CD4-positive, alpha-beta memory T cell (primary cell): ENCODE results near the gene CTTNBP2NL. TPM values are rescaled to one million over a fixed set of nuclear protein-coding genes. Genes with fewer than 3 reads are reported as not detected.

Experiments used
- CTCF ChIA-PET: fragments of 350-600 bp; sonication (Branson Sonifier 250); formaldehyde crosslinking; loops from one replicate; lab custom pipeline; 2021; ENCODE audit warnings: inconsistent platforms; ENCODE audit not compliant: partially characterized antibody; lab: Charles Lee
- POLR2A ChIA-PET: fragments of 350-600 bp; sonication (Branson Sonifier 250); formaldehyde crosslinking; loops from one replicate; lab custom pipeline; 2021; ENCODE audit not compliant: partially characterized antibody; lab: Charles Lee
- DNase-seq, 5 donors: peaks; one replicate each; pipeline versions ENCODE4 v3.0.0 to v3.0.0-alpha.2; 2020 to 2022; ENCODE audit warnings: mixed read lengths in 1 of 5
- H3K27ac ChIP-seq: one replicate; pipeline ENCODE4 v1.7.0; 2013; ENCODE audit warnings: low read depth, low read length
- H3K27me3 ChIP-seq: 2 replicates; pipeline ENCODE4 v1.7.0; 2013; ENCODE audit warnings: mild to moderate bottlenecking, low read length, moderate library complexity; ENCODE audit not compliant: insufficient read depth
- H3K36me3 ChIP-seq: 2 replicates; pipeline ENCODE4 v1.7.0; 2013; ENCODE audit warnings: mild to moderate bottlenecking, low read length, moderate library complexity; ENCODE audit not compliant: insufficient read depth
- H3K4me1 ChIP-seq: 2 replicates; pipeline ENCODE4 v1.7.0; 2013; ENCODE audit warnings: mild to moderate bottlenecking, low read length, moderate library complexity; ENCODE audit not compliant: insufficient read depth
- H3K4me3 ChIP-seq, 2 donors: one replicate each; pipeline ENCODE4 v1.7.0; 2013; ENCODE audit warnings: low read length in 2 of 2, mild to moderate bottlenecking in 1 of 2
- H3K9me3 ChIP-seq, 2 donors: one replicate each; pipeline ENCODE4 v1.7.0; 2013; ENCODE audit warnings: low read length in 2 of 2, control low read depth in 1 of 2; ENCODE audit not compliant: control insufficient read depth in 1 of 2
- H3K27ac Mint-ChIP-seq, 7 donors: one replicate each; pipeline ENCODE4 v1.8.0; 2020 to 2021; ENCODE audit warnings: mixed read lengths in 7 of 7, mild to moderate bottlenecking in 6 of 7, inconsistent platforms in 3 of 7, moderate library complexity in 3 of 7
- H3K27me3 Mint-ChIP-seq, 2 donors: one replicate each; pipeline ENCODE4 v1.8.0; 2020 to 2021; ENCODE audit warnings: mixed read lengths in 2 of 2
- H3K36me3 Mint-ChIP-seq, 2 donors: one replicate each; pipeline ENCODE4 v1.8.0; 2020 to 2021; ENCODE audit warnings: mixed read lengths in 2 of 2, inconsistent platforms in 1 of 2, mild to moderate bottlenecking in 1 of 2
- H3K4me1 Mint-ChIP-seq, 4 donors: one replicate each; pipeline ENCODE4 v1.8.0; 2020 to 2021; ENCODE audit warnings: mixed read lengths in 4 of 4, mild to moderate bottlenecking in 1 of 4
- H3K4me3 Mint-ChIP-seq, 8 donors: one replicate each; pipeline ENCODE4 v1.8.0; 2020 to 2021; ENCODE audit warnings: mixed read lengths in 8 of 8, mild to moderate bottlenecking in 7 of 8, moderate library complexity in 6 of 8, inconsistent platforms in 3 of 8
- H3K9me3 Mint-ChIP-seq, 8 donors: one replicate each; pipeline ENCODE4 v1.8.0; 2020 to 2021; ENCODE audit warnings: mixed read lengths in 8 of 8, mild to moderate bottlenecking in 5 of 8, inconsistent platforms in 3 of 8, moderate library complexity in 1 of 8
- intact Hi-C: fragments of 100-400 bp; cut with micrococcal nuclease; formaldehyde crosslinking; loops from one replicate; pipeline ENCODE4 v1.15.1; 2023
- polyA plus RNA-seq, 2 donors: library from polyadenylated mRNA; unstranded; fragments of 300-500 nt; fragmentation: Illumina TruSeq; gene quantifications; one replicate each; pipeline ENCODE4 v1.2.3, GENCODE V29; 2021
- total RNA-seq, 2 experiments: library from RNA; stranded (reverse); gene quantifications; one replicate each; pipeline ENCODE4 v1.2.3, GENCODE V29; 2021

Gene CTTNBP2NL
- total and polyA plus RNA-seq, 4 experiments from 2014 or later = 0.24 to 0.84 (median 0.47) TPM; not detected in 1

GRCh38 chr1:112458756-112459155 is 62.7 kb downstream of the CTTNBP2NL start:
- H3K4me1 ChIP-seq = no peaks in the 10 kb centered on the region
- CTCF ChIA-PET = no interaction called here
- H3K27ac ChIP-seq = no peak overlapping the region
- no peaks in the 10 kb centered on the region for H3K9me3 ChIP-seq
- Mint-ChIP-seq H3K27ac (no peak overlapping the region), H3K4me3 (no peak overlapping the region), H3K9me3 (no peaks in the 10 kb centered on the region), H3K27me3 (peaks cover 4 to 7% of the 10 kb centered on the region in 2 donors), H3K36me3 (no peaks in the 10 kb centered on the region), H3K4me1 (no peaks in the 10 kb centered on the region)
- POLR2A ChIA-PET = no interaction called here
- DNase-seq = no peak
- no peak overlapping the region for H3K4me3 ChIP-seq
- intact Hi-C loops = no loop called here
- no peaks in the 10 kb centered on the region for H3K36me3 ChIP-seq
- no peaks in the 10 kb centered on the region for H3K27me3 ChIP-seq

- POLR2A ChIA-PET = no interaction called here
- Histone ChIP-seq H3K27ac (no peak overlapping the region), H3K36me3 (no peaks in the 10 kb centered on the region), H3K9me3 (no peaks in the 10 kb centered on the region), H3K27me3 (no peaks in the 10 kb centered on the region), H3K4me1 (no peaks in the 10 kb centered on the region), H3K4me3 (no peak overlapping the region)
- intact Hi-C loops = no loop called here
- Mint-ChIP-seq H3K27ac (no peak overlapping the region), H3K4me1 (peaks cover 0 to 2% (median under 1%) of the 10 kb centered on the region in 4 donors), H3K27me3 (peaks cover 4 to 7% of the 10 kb centered on the region in 2 donors), H3K36me3 (no peaks in the 10 kb centered on the region), H3K4me3 (no peak overlapping the region), H3K9me3 (no peaks in the 10 kb centered on the region)
- no peak for DNase-seq
- CTCF ChIA-PET = no interaction called here
Observed at GRCh38 chr1:112460615-112461014, 64.6 kb downstream of the CTTNBP2NL start.

GRCh38 chr1:112461200-112461871 is 65.3 kb downstream of the CTTNBP2NL start:
- intact Hi-C loops = no loop called here
- Mint-ChIP-seq H3K27ac (no peak overlapping the region), H3K36me3 (no peaks in the 10 kb centered on the region), H3K27me3 (peaks cover 4 to 7% of the 10 kb centered on the region in 2 donors), H3K4me1 (peaks cover 4 to 9% (median 7%) of the 10 kb centered on the region in 4 donors), H3K4me3 (no peak overlapping the region), H3K9me3 (no peaks in the 10 kb centered on the region)
- Histone ChIP-seq H3K27me3 (no peaks in the 10 kb centered on the region), H3K9me3 (no peaks in the 10 kb centered on the region), H3K27ac (no peak overlapping the region), H3K36me3 (no peaks in the 10 kb centered on the region), H3K4me3 (no peak overlapping the region), H3K4me1 (peaks cover 7% of the 10 kb centered on the region)
- no peak for DNase-seq
- POLR2A ChIA-PET = no interaction called here
- CTCF ChIA-PET = interaction anchor here (9.0 kb wide), 1 partner anchor 70 kb away, joined by 203 read pairs; no protein-coding TSS in a partner anchor

DNA sequence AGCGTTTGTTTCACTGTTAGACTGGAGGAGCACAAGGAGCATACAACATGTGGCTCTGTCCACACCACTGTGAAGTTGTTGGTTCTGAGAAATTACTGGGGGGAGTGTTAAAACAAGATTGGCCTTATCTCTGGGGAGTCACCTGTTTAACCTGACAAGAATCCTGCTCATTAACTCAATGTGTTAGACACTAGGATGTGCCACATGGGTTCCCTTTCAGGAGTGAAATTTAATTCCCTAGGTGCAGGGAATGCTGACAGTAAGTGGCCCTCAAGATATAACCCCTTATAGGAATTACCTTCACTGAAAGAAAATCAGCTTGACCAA is 66.9 kb downstream of the CTTNBP2NL start:
- Histone ChIP-seq H3K4me1 (peaks cover 10% of the 10 kb centered on the region), H3K9me3 (no peaks in the 10 kb centered on the region), H3K27me3 (no peaks in the 10 kb centered on the region), H3K4me3 (no peak overlapping the region), H3K36me3 (no peaks in the 10 kb centered on the region), H3K27ac (no peak overlapping the region)
- no peaks in the 10 kb centered on the region for H3K9me3 Mint-ChIP-seq
- no peaks in the 10 kb centered on the region for H3K36me3 Mint-ChIP-seq
- H3K27me3 Mint-ChIP-seq = peaks cover 0 to 4% of the 10 kb centered on the region in 2 donors
- ChIA-PET CTCF (interaction anchor here (0.7 to 9.0 kb wide), 6 partner anchors 17 to 252 kb away, joined by 3 to 203 read pairs (median 3); partner anchors contain the start of gene PPM1J), POLR2A (no interaction called here)
- H3K4me3 Mint-ChIP-seq = no peak overlapping the region
- DNase-seq = no peak
- intact Hi-C loops = no loop called here
- H3K27ac Mint-ChIP-seq = no peak overlapping the region
- peaks cover 4 to 12% (median 9%) of the 10 kb centered on the region in 4 donors for H3K4me1 Mint-ChIP-seq

DNA sequence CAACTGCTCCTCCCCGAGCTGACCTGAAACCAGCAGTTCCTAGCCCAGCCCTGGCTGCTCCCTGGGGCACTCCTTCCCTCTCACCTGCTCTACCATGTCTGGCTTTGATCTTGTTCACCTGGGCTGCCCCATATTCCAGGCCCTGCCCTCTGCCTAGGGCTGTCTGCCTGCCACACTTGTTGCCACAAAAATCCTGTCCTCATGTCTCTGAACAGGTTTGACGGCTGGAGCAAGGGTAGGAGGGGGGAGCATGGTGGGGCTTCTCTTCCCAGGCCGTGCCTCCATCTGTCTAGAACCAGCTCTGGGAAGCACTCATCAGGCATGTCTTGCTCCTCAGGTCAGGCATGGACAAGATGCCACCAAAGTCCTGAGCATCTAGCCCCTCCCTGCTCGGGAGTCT is 68.5 kb downstream of the CTTNBP2NL start:
- no peak overlapping the region for H3K4me3 ChIP-seq
- Mint-ChIP-seq H3K4me1 (peaks cover 4 to 12% (median 9%) of the 10 kb centered on the region in 4 donors), H3K27me3 (peaks cover 2 to 4% of the 10 kb centered on the region in 2 donors), H3K27ac (no peak overlapping the region), H3K4me3 (no peak overlapping the region), H3K9me3 (no peaks in the 10 kb centered on the region), H3K36me3 (no peaks in the 10 kb centered on the region)
- no peak overlapping the region for H3K27ac ChIP-seq
- POLR2A ChIA-PET = no interaction called here
- no peaks in the 10 kb centered on the region for H3K36me3 ChIP-seq
- CTCF ChIA-PET = interaction anchor here (1.2 to 9.0 kb wide), 3 partner anchors 9 to 73 kb away, joined by 3 to 203 read pairs (median 4); partner anchors contain the start of gene CTTNBP2NL
- DNase-seq = no peak
- no peaks in the 10 kb centered on the region for H3K27me3 ChIP-seq
- intact Hi-C loops = no loop called here
- H3K4me1 ChIP-seq = peaks cover 10% of the 10 kb centered on the region
- no peaks in the 10 kb centered on the region for H3K9me3 ChIP-seq

GRCh38 chr1:112465122-112465521 is 69.1 kb downstream of the CTTNBP2NL start:
- Mint-ChIP-seq H3K4me1 (peaks cover 4 to 12% (median 9%) of the 10 kb centered on the region in 4 donors), H3K27me3 (peaks cover 5 to 7% of the 10 kb centered on the region in 2 donors), H3K27ac (no peak overlapping the region), H3K36me3 (no peaks in the 10 kb centered on the region), H3K9me3 (no peaks in the 10 kb centered on the region), H3K4me3 (no peak overlapping the region)
- Histone ChIP-seq H3K4me3 (no peak overlapping the region), H3K27me3 (no peaks in the 10 kb centered on the region), H3K9me3 (no peaks in the 10 kb centered on the region), H3K36me3 (no peaks in the 10 kb centered on the region), H3K27ac (no peak overlapping the region), H3K4me1 (peaks cover 10% of the 10 kb centered on the region)
- DNase-seq = no peak
- ChIA-PET POLR2A (no interaction called here), CTCF (interaction anchor here (1.0 to 9.0 kb wide), 7 partner anchors 12 to 135 kb away, joined by 4 to 203 read pairs (median 8); no protein-coding TSS in a partner anchor)
- intact Hi-C loops = no loop called here

- Mint-ChIP-seq H3K9me3 (no peaks in the 10 kb centered on the region), H3K27ac (peak overlapping the region in 5 of 7 donors; percentile 16 to 85 (median 51)), H3K4me1 (peaks cover 4 to 12% (median 9%) of the 10 kb centered on the region in 4 donors), H3K27me3 (peaks cover 8 to 10% of the 10 kb centered on the region in 2 donors), H3K36me3 (no peaks in the 10 kb centered on the region), H3K4me3 (peak overlapping the region; percentile 74 to 91 (median 84))
- ChIA-PET POLR2A (interaction anchor here (0.8 kb wide), 1 partner anchor 76 kb away, joined by 3 read pairs; no protein-coding TSS in a partner anchor), CTCF (interaction anchor here (0.6 to 9.0 kb wide), 24 partner anchors 9 to 404 kb away, joined by 3 to 203 read pairs (median 4); partner anchors contain the start of genes MOV10 and PPM1J)
- Histone ChIP-seq H3K27me3 (no peaks in the 10 kb centered on the region), H3K9me3 (no peaks in the 10 kb centered on the region), H3K27ac (no peak overlapping the region), H3K36me3 (no peaks in the 10 kb centered on the region), H3K4me1 (peaks cover 10% of the 10 kb centered on the region), H3K4me3 (peak overlapping the region in 1 of 2 donors; percentile 43)
- intact Hi-C loops = loop anchor here (1.0 kb wide), 3 partner anchors 70 to 148 kb away; partner anchors contain the start of gene CTTNBP2NL
- peak; percentile 79 to 82 (median 80) for DNase-seq
Observed at GRCh38 chr1:112466078-112466660, 70.2 kb downstream of the CTTNBP2NL start.
